ENCODE measurements around the gene PSMD6.

PSMD6 gene

GRCh38 chr3:64055076-64055475 is 31.8 kb upstream of the PSMD6 start:
- Histone ChIP-seq H2BK5ac (ENCODE audit: low read depth, low read length, poor library complexity, severe bottlenecking) (no peak overlapping the region), H2AK5ac (ENCODE audit: low read length, severe bottlenecking) (no peak overlapping the region), H3K9me3 (ENCODE audit: control insufficient read depth, low read length) (no peaks in the 10 kb centered on the region), H2BK120ac (ENCODE audit: low read depth, low read length) (no peak overlapping the region), H3K36me3 (ENCODE audit: control insufficient read depth in 1 of 2, insufficient read depth in 2 of 2, low read depth in 1 of 2, low read length in 2 of 2) (no peaks in the 10 kb centered on the region), H4K91ac (ENCODE audit: low read length) (no peak overlapping the region), H2BK12ac (ENCODE audit: low read length in 2 of 2) (no peak overlapping the region), H3K9ac (ENCODE audit: low read length) (no peak overlapping the region), H3K4me2 (ENCODE audit: low read length, poor library complexity, severe bottlenecking) (no peak overlapping the region), H2AFZ (ENCODE audit: low read depth, low read length) (no peak overlapping the region), H3K18ac (ENCODE audit: low read depth in 1 of 2, low read length in 2 of 2) (no peak overlapping the region), H3K27me3 (ENCODE audit: control insufficient read depth in 1 of 2, insufficient read depth in 1 of 2, low read length in 2 of 2) (no peaks in the 10 kb centered on the region), H3K4me3 (ENCODE audit: insufficient read depth in 1 of 2, low read depth in 1 of 2, low read length in 2 of 2) (no peak overlapping the region), H3K14ac (ENCODE audit: low read length in 2 of 2) (no peak overlapping the region), H4K8ac (ENCODE audit: low read length) (no peak overlapping the region), H3K27ac (ENCODE audit: low read length, poor library complexity, severe bottlenecking) (no peak overlapping the region), H3K4ac (ENCODE audit: low read depth in 1 of 2, low read length in 2 of 2) (no peak overlapping the region), H3K79me1 (replicated peaks; ENCODE audit: low read length, poor library complexity, severe bottlenecking) (no peaks in the 10 kb centered on the region), H3K23ac (ENCODE audit: low read length in 2 of 2) (no peak overlapping the region), H3K4me1 (ENCODE audit: control insufficient read depth, insufficient read depth, low read depth, low read length) (no peaks in the 10 kb centered on the region), H2BK15ac (ENCODE audit: low read depth, poor library complexity, severe bottlenecking) (no peak overlapping the region)
- WGBS, result no CpG with 5 or more reads among the region's 2 CpGs
- DNase-seq, result no peak

GRCh38 chr3:64054488-64054887 is 31.2 kb upstream of the PSMD6 start:
- no peak overlapping the region for H3K14ac ChIP-seq (ENCODE audit: low read length in 2 of 2)
- 100% methylated on average over 2 of the region's 3 CpGs for WGBS

GRCh38 chr3:64053581-64053980 is 30.3 kb upstream of the PSMD6 start:
- Histone ChIP-seq H4K8ac (ENCODE audit: low read length) (no peak overlapping the region), H2AFZ (ENCODE audit: low read depth, low read length) (no peak overlapping the region), H4K91ac (ENCODE audit: low read length) (no peak overlapping the region), H2BK12ac (ENCODE audit: low read length in 2 of 2) (no peak overlapping the region), H2BK15ac (ENCODE audit: low read depth, poor library complexity, severe bottlenecking) (no peak overlapping the region), H3K4me2 (ENCODE audit: low read length, poor library complexity, severe bottlenecking) (no peak overlapping the region), H3K27ac (ENCODE audit: low read length, poor library complexity, severe bottlenecking) (no peak overlapping the region), H3K14ac (ENCODE audit: low read length in 2 of 2) (no peak overlapping the region), H3K4me3 (ENCODE audit: insufficient read depth in 1 of 2, low read depth in 1 of 2, low read length in 2 of 2) (no peak overlapping the region), H3K79me1 (replicated peaks; ENCODE audit: low read length, poor library complexity, severe bottlenecking) (no peaks in the 10 kb centered on the region), H3K36me3 (ENCODE audit: control insufficient read depth in 1 of 2, insufficient read depth in 2 of 2, low read depth in 1 of 2, low read length in 2 of 2) (no peaks in the 10 kb centered on the region), H3K9ac (ENCODE audit: low read length) (no peak overlapping the region), H3K9me3 (ENCODE audit: control insufficient read depth, low read length) (no peaks in the 10 kb centered on the region), H3K4me1 (ENCODE audit: control insufficient read depth, insufficient read depth, low read depth, low read length) (no peaks in the 10 kb centered on the region), H2BK120ac (ENCODE audit: low read depth, low read length) (no peak overlapping the region), H2BK5ac (ENCODE audit: low read depth, low read length, poor library complexity, severe bottlenecking) (no peak overlapping the region), H3K4ac (ENCODE audit: low read depth in 1 of 2, low read length in 2 of 2) (no peak overlapping the region), H2AK5ac (ENCODE audit: low read length, severe bottlenecking) (no peak overlapping the region), H3K27me3 (ENCODE audit: control insufficient read depth in 1 of 2, insufficient read depth in 1 of 2, low read length in 2 of 2) (no peaks in the 10 kb centered on the region), H3K18ac (ENCODE audit: low read depth in 1 of 2, low read length in 2 of 2) (no peak overlapping the region), H3K23ac (ENCODE audit: low read length in 2 of 2) (peak overlapping the region in 1 of 2 experiments; percentile 64)
- no peak for DNase-seq
- WGBS, result 71% methylated on average over 1 of the region's 3 CpGs

More at GRCh38 chr3:64054488-64054887, 31.2 kb upstream of the PSMD6 start:
- H3K4ac ChIP-seq (ENCODE audit: low read depth in 1 of 2, low read length in 2 of 2), result no peak overlapping the region
- H3K18ac ChIP-seq (ENCODE audit: low read depth in 1 of 2, low read length in 2 of 2), result no peak overlapping the region
- no peak overlapping the region for H2AFZ ChIP-seq (ENCODE audit: low read depth, low read length)
- H3K4me3 ChIP-seq (ENCODE audit: insufficient read depth in 1 of 2, low read depth in 1 of 2, low read length in 2 of 2), result no peak overlapping the region
- H2BK15ac ChIP-seq (ENCODE audit: low read depth, poor library complexity, severe bottlenecking), result no peak overlapping the region
- no peak overlapping the region for H2BK12ac ChIP-seq (ENCODE audit: low read length in 2 of 2)
- H3K79me1 ChIP-seq (replicated peaks; ENCODE audit: low read length, poor library complexity, severe bottlenecking), result no peaks in the 10 kb centered on the region
- H4K91ac ChIP-seq (ENCODE audit: low read length), result no peak overlapping the region
- no peaks in the 10 kb centered on the region for H3K27me3 ChIP-seq (ENCODE audit: control insufficient read depth in 1 of 2, insufficient read depth in 1 of 2, low read length in 2 of 2)
- no peak overlapping the region for H3K27ac ChIP-seq (ENCODE audit: low read length, poor library complexity, severe bottlenecking)
- no peak overlapping the region for H3K9ac ChIP-seq (ENCODE audit: low read length)
- H3K36me3 ChIP-seq (ENCODE audit: control insufficient read depth in 1 of 2, insufficient read depth in 2 of 2, low read depth in 1 of 2, low read length in 2 of 2), result no peaks in the 10 kb centered on the region
- no peak overlapping the region for H2BK5ac ChIP-seq (ENCODE audit: low read depth, low read length, poor library complexity, severe bottlenecking)
- H3K4me1 ChIP-seq (ENCODE audit: control insufficient read depth, insufficient read depth, low read depth, low read length), result no peaks in the 10 kb centered on the region
- H2AK5ac ChIP-seq (ENCODE audit: low read length, severe bottlenecking), result no peak overlapping the region
- no peak overlapping the region for H2BK120ac ChIP-seq (ENCODE audit: low read depth, low read length)
- H3K9me3 ChIP-seq (ENCODE audit: control insufficient read depth, low read length), result no peaks in the 10 kb centered on the region
- H4K8ac ChIP-seq (ENCODE audit: low read length), result no peak overlapping the region
- DNase-seq, result no peak
- H3K4me2 ChIP-seq (ENCODE audit: low read length, poor library complexity, severe bottlenecking), result no peak overlapping the region
- H3K23ac ChIP-seq (ENCODE audit: low read length in 2 of 2), result no peak overlapping the region

GRCh38 chr3:64053117-64053516 is 29.8 kb upstream of the PSMD6 start:
- no peak overlapping the region for H3K23ac ChIP-seq (ENCODE audit: low read length in 2 of 2)
- H2BK5ac ChIP-seq (ENCODE audit: low read depth, low read length, poor library complexity, severe bottlenecking), result no peak overlapping the region
- H4K8ac ChIP-seq (ENCODE audit: low read length), result no peak overlapping the region
- H3K9me3 ChIP-seq (ENCODE audit: control insufficient read depth, low read length), result no peaks in the 10 kb centered on the region
- no peak overlapping the region for H3K18ac ChIP-seq (ENCODE audit: low read depth in 1 of 2, low read length in 2 of 2)
- no peak overlapping the region for H3K4me3 ChIP-seq (ENCODE audit: insufficient read depth in 1 of 2, low read depth in 1 of 2, low read length in 2 of 2)
- H3K79me1 ChIP-seq (replicated peaks; ENCODE audit: low read length, poor library complexity, severe bottlenecking), result no peaks in the 10 kb centered on the region
- H4K91ac ChIP-seq (ENCODE audit: low read length), result no peak overlapping the region
- H2AFZ ChIP-seq (ENCODE audit: low read depth, low read length), result no peak overlapping the region
- H3K27ac ChIP-seq (ENCODE audit: low read length, poor library complexity, severe bottlenecking), result no peak overlapping the region
- no peak for DNase-seq
- H3K4me2 ChIP-seq (ENCODE audit: low read length, poor library complexity, severe bottlenecking), result no peak overlapping the region
- H3K27me3 ChIP-seq (ENCODE audit: control insufficient read depth in 1 of 2, insufficient read depth in 1 of 2, low read length in 2 of 2), result no peaks in the 10 kb centered on the region
- no peak overlapping the region for H3K9ac ChIP-seq (ENCODE audit: low read length)
- no peak overlapping the region for H2BK15ac ChIP-seq (ENCODE audit: low read depth, poor library complexity, severe bottlenecking)
- no peak overlapping the region for H3K4ac ChIP-seq (ENCODE audit: low read depth in 1 of 2, low read length in 2 of 2)
- no peaks in the 10 kb centered on the region for H3K4me1 ChIP-seq (ENCODE audit: control insufficient read depth, insufficient read depth, low read depth, low read length)
- no peak overlapping the region for H2BK12ac ChIP-seq (ENCODE audit: low read length in 2 of 2)
- H2AK5ac ChIP-seq (ENCODE audit: low read length, severe bottlenecking), result no peak overlapping the region
- no peak overlapping the region for H2BK120ac ChIP-seq (ENCODE audit: low read depth, low read length)
- no peaks in the 10 kb centered on the region for H3K36me3 ChIP-seq (ENCODE audit: control insufficient read depth in 1 of 2, insufficient read depth in 2 of 2, low read depth in 1 of 2, low read length in 2 of 2)
- H3K14ac ChIP-seq (ENCODE audit: low read length in 2 of 2), result no peak overlapping the region

Measured in mesenchymal stem cell (in vitro differentiated cells and primary cell).